PC-3 (cell line): ENCODE data around the gene BIRC3. TPM values are rescaled to one million over a fixed set of nuclear protein-coding genes. Genes with fewer than 3 reads are reported as not detected.

Experiments
- ATAC-seq: fragments of 200-7000 bp; cut with Tn5 transposase; 2 replicates; pipeline ENCODE4 v1.9.1; 2020; ENCODE audit warnings: mild to moderate bottlenecking, moderate library complexity
- BruUV-seq: library from RNA; stranded (reverse); fragments of 400-500 nt; replicated peaks from 2 replicates; lab custom pipeline; 2021; lab: Mats Ljungman, UMichigan
- CTCF ChIA-PET: fragments of 300-600 bp; sonication (Branson Sonifier 250); formaldehyde crosslinking; loops from one replicate; lab custom pipeline; 2022; ENCODE audit warnings: antibody characterized with exemption; lab: Charles Lee
- POLR2A ChIA-PET: fragments of 300-600 bp; sonication (Branson Sonifier 250); formaldehyde crosslinking; loops from one replicate; lab custom pipeline; 2022; ENCODE audit warnings: antibody characterized with exemption; ENCODE audit not compliant: unreplicated experiment; lab: Charles Lee
- DNase-seq: peaks from one replicate; pipeline ENCODE4 v3.0.0-alpha.2; 2015
- H2AFZ ChIP-seq: fragments of 300-600 bp; sonication (generic); 2 replicates; pipeline ENCODE4 v1.6.0; 2016; ENCODE audit warnings: antibody characterized with exemption, low read length
- H3F3A ChIP-seq: fragments of 300-600 bp; sonication (generic); one replicate; pipeline ENCODE4 v1.6.0; 2017; ENCODE audit warnings: antibody characterized with exemption, low read length, control low read depth, mild to moderate bottlenecking; ENCODE audit not compliant: unreplicated experiment
- H3K27ac ChIP-seq: fragments of 300-600 bp; sonication (generic); 2 replicates; pipeline ENCODE4 v1.5.1; 2016; ENCODE audit warnings: mild to moderate bottlenecking, low read length
- H3K27me3 ChIP-seq: fragments of 300-600 bp; sonication (generic); 2 replicates; pipeline ENCODE4 v1.6.1; 2016; ENCODE audit warnings: low read length, mixed read lengths
- H3K36me3 ChIP-seq: fragments of 300-600 bp; sonication (generic); 2 replicates; pipeline ENCODE4 v1.6.1; 2016; ENCODE audit warnings: low read depth, mixed run types, low read length, mixed read lengths
- H3K4me1 ChIP-seq: fragments of 300-600 bp; sonication (generic); 2 replicates; pipeline ENCODE4 v1.5.1; 2016; ENCODE audit warnings: low read length; ENCODE audit not compliant: insufficient read depth
- H3K4me2 ChIP-seq: fragments of 300-600 bp; sonication (generic); 2 replicates; pipeline ENCODE4 v1.6.0; 2016; ENCODE audit warnings: low read length
- H3K4me3 ChIP-seq: fragments of 300-600 bp; sonication (generic); 2 replicates; pipeline ENCODE4 v1.5.1; 2016; ENCODE audit warnings: mild to moderate bottlenecking, low read length, mixed read lengths
- H3K79me2 ChIP-seq: fragments of 300-600 bp; sonication (generic); 2 replicates; pipeline ENCODE4 v1.6.1; 2017; ENCODE audit warnings: low read length, mixed read lengths
- H3K9ac ChIP-seq: fragments of 300-600 bp; sonication (generic); 2 replicates; pipeline ENCODE4 v1.6.0; 2016; ENCODE audit warnings: mild to moderate bottlenecking, low read length
- H3K9me2 ChIP-seq: fragments of 300-600 bp; sonication (generic); replicated peaks from 2 replicates; pipeline ENCODE4 v1.6.1; 2016; ENCODE audit warnings: mixed run types, low read length, mixed read lengths
- H3K9me3 ChIP-seq: fragments of 300-600 bp; sonication (generic); 2 replicates; pipeline ENCODE4 v1.6.1; 2016; ENCODE audit warnings: low read length, mixed read lengths
- H4K20me1 ChIP-seq: fragments of 300-600 bp; sonication (generic); 2 replicates; pipeline ENCODE4 v1.6.1; 2016; ENCODE audit warnings: low read length, mixed read lengths
- CTCF ChIP-seq: fragments of 300-600 bp; sonication (generic); conservative IDR thresholded peaks from 2 replicates; pipeline ENCODE4 v1.5.1; 2017; ENCODE audit warnings: antibody characterized with exemption, low read depth, mild to moderate bottlenecking, low read length
- EZH2 ChIP-seq: fragments of 300-600 bp; sonication (generic); IDR thresholded peaks from one replicate; pipeline ENCODE4 v1.6.1; 2017; ENCODE audit warnings: antibody characterized with exemption, mild to moderate bottlenecking, low read length; ENCODE audit not compliant: unreplicated experiment
- EZH2phosphoT487 ChIP-seq: fragments of 300-600 bp; sonication (generic); IDR thresholded peaks from 2 replicates; pipeline ENCODE4 v1.6.1; 2018; ENCODE audit warnings: mild to moderate bottlenecking, antibody characterized with exemption, low read length, borderline replicate concordance
- intact Hi-C: fragments of 100-400 bp; cut with micrococcal nuclease; formaldehyde crosslinking; loops from 2 replicates; pipeline ENCODE4 v1.9.0; 2023
- total RNA-seq: library from RNA; depleted of rRNA; stranded (reverse); fragments of >200 nt; gene quantifications from 2 replicates; pipeline ENCODE4 v1.2.3, GENCODE V29; 2014

BIRC3 gene
- total RNA-seq, 1 experiment from 2014 or later, result 4.2 TPM

GRCh38 chr11:102304686-102305085 is 12.6 kb upstream of the BIRC3 start:
- no TSS peak for BruUV-seq
- ATAC-seq, result no peak

GRCh38 chr11:102305352-102306047 is 11.8 kb upstream of the BIRC3 start:
- intact Hi-C loops, result loop anchor here (1.0 to 5.0 kb wide), 4 partner anchors 11 to 859 kb away; partner anchors contain the start of genes BIRC2 and BIRC3
- ATAC-seq, result peak; percentile 2

More at GRCh38 chr11:102304686-102305085, 12.6 kb upstream of the BIRC3 start:
- Histone ChIP-seq H3K27me3 (no peaks in the 10 kb centered on the region), H3K79me2 (no peaks in the 10 kb centered on the region), H3K9me3 (peaks cover 19% of the 10 kb centered on the region), H3K4me1 (peaks cover 37% of the 10 kb centered on the region), H3K9me2 (no peaks in the 10 kb centered on the region), H3K9ac (no peak overlapping the region), H3K27ac (no peak overlapping the region), H2AFZ (no peak overlapping the region), H3K4me3 (no peak overlapping the region), H3F3A (peaks cover 10% of the 10 kb centered on the region), H3K36me3 (no peaks in the 10 kb centered on the region), H4K20me1 (no peaks in the 10 kb centered on the region), H3K4me2 (no peak overlapping the region)
- ChIA-PET POLR2A (no interaction called here), CTCF (no interaction called here)
- DNase-seq, result no peak
- TF ChIP-seq EZH2phosphoT487 (no peak), CTCF (no peak), EZH2 (no peak)
- intact Hi-C loops, result loop anchor here (5.0 kb wide), 1 partner anchor 43 kb away; the partner anchor contains the start of gene BIRC2

More at GRCh38 chr11:102305352-102306047, 11.8 kb upstream of the BIRC3 start:
- Histone ChIP-seq H3K27ac (peak overlapping the region; percentile 87), H2AFZ (peak overlapping the region; percentile 65), H3K9ac (peak overlapping the region; percentile 49), H3K27me3 (no peaks in the 10 kb centered on the region), H4K20me1 (no peaks in the 10 kb centered on the region), H3K4me1 (peaks cover 37% of the 10 kb centered on the region), H3K9me2 (no peaks in the 10 kb centered on the region), H3K4me2 (peak overlapping the region; percentile 81), H3K4me3 (peak overlapping the region; percentile 55), H3K79me2 (no peaks in the 10 kb centered on the region), H3K36me3 (no peaks in the 10 kb centered on the region), H3K9me3 (peaks cover 19% of the 10 kb centered on the region), H3F3A (peaks cover 10% of the 10 kb centered on the region)
- POLR2A ChIA-PET, result interaction anchor here (0.6 to 0.8 kb wide), 3 partner anchors 17 to 390 kb away, joined by 3 to 15 read pairs (median 6); no protein-coding TSS in a partner anchor
- CTCF ChIA-PET, result interaction anchor here (0.6 to 1.8 kb wide), 3 partner anchors 12 to 433 kb away, joined by 3 to 35 read pairs (median 4); no protein-coding TSS in a partner anchor
- no peak for DNase-seq
- TSS peak; percentile 87 for BruUV-seq
- no peak for TF ChIP-seq EZH2phosphoT487
- TF ChIP-seq CTCF, result no peak
- TF ChIP-seq EZH2, result no peak
